ENCODE data around the gene GABBR2.
"Not testable (repeated sequence)": the region's sequence is repeated elsewhere in the genome, so short reads cannot be mapped to it uniquely, and the experiment has no call there.

Gene GABBR2

GRCh38 chr9:98295824-98296223 is 412.9 kb downstream of the GABBR2 start:
- no peaks in the 10 kb centered on the region for H3K36me3 ChIP-seq (ENCODE audit: insufficient read depth, low read length)
- no peak overlapping the region for H3K9ac ChIP-seq (ENCODE audit: low read length)
- no peaks in the 10 kb centered on the region for H3K9me3 ChIP-seq (ENCODE audit: low read length)
- no peaks in the 10 kb centered on the region for H3K4me1 ChIP-seq (ENCODE audit: insufficient read depth, low read length)
- no peaks in the 10 kb centered on the region for H3K27me3 ChIP-seq (ENCODE audit: control insufficient read depth in 1 of 2, insufficient read depth in 2 of 2, low read length in 2 of 2)
- H3K4me3 ChIP-seq (ENCODE audit: low read depth in 1 of 2, low read length in 2 of 2), result no peak overlapping the region
- H3K27ac ChIP-seq (ENCODE audit: low read depth, low read length), result no peak overlapping the region

DNA sequence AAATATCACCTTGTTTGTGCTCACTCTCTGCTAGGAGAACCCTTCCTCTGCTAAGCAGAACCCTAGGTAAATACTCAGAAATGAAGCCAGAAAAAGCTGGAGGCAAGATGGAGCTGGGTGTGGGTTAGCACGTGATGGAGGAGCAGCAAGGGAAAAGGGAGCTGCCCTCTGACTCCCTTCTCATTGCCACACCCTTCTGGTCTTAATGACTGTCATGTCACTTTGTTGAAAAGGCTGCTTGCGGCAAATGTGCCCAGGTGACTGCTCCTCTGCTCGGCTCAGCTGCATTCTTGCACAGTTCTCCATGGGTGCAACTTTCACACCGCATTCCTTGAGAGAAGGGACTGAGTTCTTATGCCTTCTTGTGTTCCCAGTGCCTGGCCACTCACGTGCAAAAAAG is 416.9 kb downstream of the GABBR2 start:
- H3K9me3 ChIP-seq (ENCODE audit: low read length), result no peaks in the 10 kb centered on the region
- H3K36me3 ChIP-seq (ENCODE audit: insufficient read depth, low read length), result no peaks in the 10 kb centered on the region
- no peak overlapping the region for H3K4me3 ChIP-seq (ENCODE audit: low read depth in 1 of 2, low read length in 2 of 2)
- no peaks in the 10 kb centered on the region for H3K4me1 ChIP-seq (ENCODE audit: insufficient read depth, low read length)
- no peaks in the 10 kb centered on the region for H3K27me3 ChIP-seq (ENCODE audit: control insufficient read depth in 1 of 2, insufficient read depth in 2 of 2, low read length in 2 of 2)
- H3K9ac ChIP-seq (ENCODE audit: low read length), result no peak overlapping the region
- H3K27ac ChIP-seq (ENCODE audit: low read depth, low read length), result no peak overlapping the region

- Histone ChIP-seq H3K9me3 (ENCODE audit: low read length) (no peaks in the 10 kb centered on the region), H3K4me1 (ENCODE audit: insufficient read depth, low read length) (no peaks in the 10 kb centered on the region), H3K36me3 (ENCODE audit: insufficient read depth, low read length) (no peaks in the 10 kb centered on the region), H3K27me3 (ENCODE audit: control insufficient read depth in 1 of 2, insufficient read depth in 2 of 2, low read length in 2 of 2) (no peaks in the 10 kb centered on the region), H3K9ac (ENCODE audit: low read length) (no peak overlapping the region), H3K27ac (ENCODE audit: low read depth, low read length) (no peak overlapping the region), H3K4me3 (ENCODE audit: low read depth in 1 of 2, low read length in 2 of 2) (no peak overlapping the region)
These were observed 418.3 kb downstream of the GABBR2 start for GRCh38 chr9:98290411-98290810.

GRCh38 chr9:98289614-98290201 is 419.0 kb downstream of the GABBR2 start:
- no peaks in the 10 kb centered on the region for H3K4me1 ChIP-seq (ENCODE audit: insufficient read depth, low read length)
- H3K36me3 ChIP-seq (ENCODE audit: insufficient read depth, low read length), result no peaks in the 10 kb centered on the region
- no peak overlapping the region for H3K4me3 ChIP-seq (ENCODE audit: low read depth in 1 of 2, low read length in 2 of 2)
- no peaks in the 10 kb centered on the region for H3K9me3 ChIP-seq (ENCODE audit: low read length)
- H3K27me3 ChIP-seq (ENCODE audit: control insufficient read depth in 1 of 2, insufficient read depth in 2 of 2, low read length in 2 of 2), result no peaks in the 10 kb centered on the region
- no peak overlapping the region for H3K27ac ChIP-seq (ENCODE audit: low read depth, low read length)
- no peak overlapping the region for H3K9ac ChIP-seq (ENCODE audit: low read length)

- H3K9me3 ChIP-seq (ENCODE audit: low read length), result no peaks in the 10 kb centered on the region
- H3K4me1 ChIP-seq (ENCODE audit: insufficient read depth, low read length), result no peaks in the 10 kb centered on the region
- H3K36me3 ChIP-seq (ENCODE audit: insufficient read depth, low read length), result no peaks in the 10 kb centered on the region
- no peak overlapping the region for H3K27ac ChIP-seq (ENCODE audit: low read depth, low read length)
- H3K4me3 ChIP-seq (ENCODE audit: low read depth in 1 of 2, low read length in 2 of 2), result no peak overlapping the region
- no peak overlapping the region for H3K9ac ChIP-seq (ENCODE audit: low read length)
- no peaks in the 10 kb centered on the region for H3K27me3 ChIP-seq (ENCODE audit: control insufficient read depth in 1 of 2, insufficient read depth in 2 of 2, low read length in 2 of 2)
These were observed 419.9 kb downstream of the GABBR2 start for GRCh38 chr9:98288881-98289280.

GRCh38 chr9:98287384-98287783 is 421.4 kb downstream of the GABBR2 start:
- no peak overlapping the region for H3K27ac ChIP-seq (ENCODE audit: low read depth, low read length)
- H3K27me3 ChIP-seq (ENCODE audit: control insufficient read depth in 1 of 2, insufficient read depth in 2 of 2, low read length in 2 of 2), result no peaks in the 10 kb centered on the region
- H3K9me3 ChIP-seq (ENCODE audit: low read length), result no peaks in the 10 kb centered on the region
- H3K4me3 ChIP-seq (ENCODE audit: low read depth in 1 of 2, low read length in 2 of 2), result no peak overlapping the region
- no peaks in the 10 kb centered on the region for H3K36me3 ChIP-seq (ENCODE audit: insufficient read depth, low read length)
- no peak overlapping the region for H3K9ac ChIP-seq (ENCODE audit: low read length)
- H3K4me1 ChIP-seq (ENCODE audit: insufficient read depth, low read length), result no peaks in the 10 kb centered on the region

DNA sequence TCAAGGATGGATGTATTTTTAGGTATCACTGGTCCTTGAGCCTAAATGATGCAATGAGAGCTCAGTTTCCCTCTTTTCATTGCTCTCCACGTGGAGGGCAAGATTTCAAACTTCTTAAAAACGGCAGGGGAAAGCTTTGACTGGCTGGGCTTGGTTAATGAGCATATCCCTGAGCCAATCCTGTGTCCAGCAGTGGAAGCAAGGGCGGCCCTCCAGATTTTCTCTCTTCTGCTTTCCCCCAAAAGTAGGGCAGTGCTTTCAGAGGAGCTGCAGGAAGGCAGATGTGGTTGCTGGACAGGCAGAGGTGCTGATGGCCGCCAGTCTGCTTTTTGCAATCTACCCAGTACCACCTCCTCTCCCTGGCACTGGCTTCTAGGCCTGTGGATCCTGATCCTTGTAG is 423.3 kb downstream of the GABBR2 start:
- Histone ChIP-seq H3K27ac (ENCODE audit: low read depth, low read length) (no peak overlapping the region), H3K9ac (ENCODE audit: low read length) (no peak overlapping the region), H3K4me1 (ENCODE audit: insufficient read depth, low read length) (no peaks in the 10 kb centered on the region), H3K36me3 (ENCODE audit: insufficient read depth, low read length) (no peaks in the 10 kb centered on the region), H3K9me3 (ENCODE audit: low read length) (no peaks in the 10 kb centered on the region), H3K4me3 (ENCODE audit: low read depth in 1 of 2, low read length in 2 of 2) (no peak overlapping the region), H3K27me3 (ENCODE audit: control insufficient read depth in 1 of 2, insufficient read depth in 2 of 2, low read length in 2 of 2) (no peaks in the 10 kb centered on the region)

DNA sequence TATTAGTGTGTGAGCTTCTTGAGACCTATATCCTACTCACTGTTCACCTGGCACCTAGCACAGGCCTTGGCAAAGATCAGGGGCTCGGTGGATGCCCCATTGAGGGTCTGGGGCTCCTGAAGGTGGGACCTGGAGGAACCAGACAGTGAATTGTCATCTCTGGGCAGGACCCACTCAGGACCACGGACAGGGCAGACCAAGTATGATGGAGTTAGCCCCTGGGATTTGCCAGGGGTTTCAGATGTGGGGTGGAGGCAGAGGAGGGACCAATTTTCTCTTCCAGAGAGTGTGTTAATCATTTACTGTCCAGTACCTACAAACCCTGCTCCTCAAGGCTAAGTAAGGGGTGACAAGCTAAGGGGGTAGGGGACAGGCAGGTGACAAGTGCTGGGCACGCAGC is 424.0 kb downstream of the GABBR2 start:
- no peak overlapping the region for H3K27ac ChIP-seq (ENCODE audit: low read depth, low read length)
- H3K4me1 ChIP-seq (ENCODE audit: insufficient read depth, low read length), result no peaks in the 10 kb centered on the region
- no peak overlapping the region for H3K4me3 ChIP-seq (ENCODE audit: low read depth in 1 of 2, low read length in 2 of 2)
- no peaks in the 10 kb centered on the region for H3K9me3 ChIP-seq (ENCODE audit: low read length)
- H3K27me3 ChIP-seq (ENCODE audit: control insufficient read depth in 1 of 2, insufficient read depth in 2 of 2, low read length in 2 of 2), result peaks cover 0 to 5% of the 10 kb centered on the region in 2 donors
- H3K36me3 ChIP-seq (ENCODE audit: insufficient read depth, low read length), result no peaks in the 10 kb centered on the region
- no peak overlapping the region for H3K9ac ChIP-seq (ENCODE audit: low read length)

- peaks cover 0 to 14% of the 10 kb centered on the region in 2 donors for H3K27me3 ChIP-seq (ENCODE audit: control insufficient read depth in 1 of 2, insufficient read depth in 2 of 2, low read length in 2 of 2)
- not testable (repeated sequence) for H3K27ac ChIP-seq (ENCODE audit: low read depth, low read length); H3K4me1 ChIP-seq (ENCODE audit: insufficient read depth, low read length); H3K36me3 ChIP-seq (ENCODE audit: insufficient read depth, low read length); H3K9ac ChIP-seq (ENCODE audit: low read length); H3K4me3 ChIP-seq (ENCODE audit: low read depth in 1 of 2, low read length in 2 of 2); H3K9me3 ChIP-seq (ENCODE audit: low read length)
These were observed 425.6 kb downstream of the GABBR2 start for GRCh38 chr9:98283143-98283542.

DNA sequence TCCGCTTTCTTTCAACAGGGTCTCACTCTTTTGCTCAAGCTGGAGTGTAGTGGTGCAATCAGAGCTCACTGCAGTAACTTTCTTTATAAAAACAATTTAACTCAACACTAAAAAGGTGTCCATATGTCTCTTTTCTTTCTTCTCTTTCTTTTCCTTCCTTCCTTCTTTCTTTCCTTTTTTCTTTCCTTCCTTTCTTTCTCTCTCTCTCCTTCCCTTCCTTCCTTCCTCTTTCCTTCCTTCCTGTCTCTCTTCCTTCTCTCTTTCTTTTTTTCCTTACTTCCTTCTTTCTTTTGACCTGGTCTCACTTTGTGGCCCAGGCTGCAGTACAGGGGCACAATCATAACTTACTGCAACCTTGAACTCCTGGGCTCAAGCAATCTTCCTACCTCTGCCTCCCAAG is 427.5 kb downstream of the GABBR2 start:
- no peak overlapping the region for H3K27ac ChIP-seq (ENCODE audit: low read depth, low read length)
- H3K4me1 ChIP-seq (ENCODE audit: insufficient read depth, low read length), result no peaks in the 10 kb centered on the region
- H3K27me3 ChIP-seq (ENCODE audit: control insufficient read depth in 1 of 2, insufficient read depth in 2 of 2, low read length in 2 of 2), result peaks cover 0 to 14% of the 10 kb centered on the region in 2 donors
- H3K9me3 ChIP-seq (ENCODE audit: low read length), result no peaks in the 10 kb centered on the region
- no peak overlapping the region for H3K4me3 ChIP-seq (ENCODE audit: low read depth in 1 of 2, low read length in 2 of 2)
- H3K36me3 ChIP-seq (ENCODE audit: insufficient read depth, low read length), result no peaks in the 10 kb centered on the region
- no peak overlapping the region for H3K9ac ChIP-seq (ENCODE audit: low read length)

DNA sequence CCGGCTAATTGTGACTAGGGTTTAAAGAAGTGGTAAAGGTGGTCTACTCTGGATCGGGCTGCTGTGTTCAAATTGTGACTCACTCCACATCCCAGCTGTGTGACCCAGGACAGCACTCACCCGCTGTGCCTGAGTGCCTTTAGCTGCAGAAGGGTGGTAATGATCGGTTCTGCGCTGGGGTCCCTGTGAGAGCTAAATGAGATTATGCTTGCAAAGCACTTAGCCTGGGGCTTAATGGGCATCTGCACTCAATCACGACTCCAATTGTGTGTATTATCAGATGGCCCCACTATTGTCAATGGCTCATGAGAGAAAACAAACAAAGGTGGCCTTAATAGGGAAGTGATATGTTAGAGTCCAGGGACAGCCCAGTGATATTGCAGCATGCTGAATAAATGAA is 428.2 kb downstream of the GABBR2 start:
- no peaks in the 10 kb centered on the region for H3K36me3 ChIP-seq (ENCODE audit: insufficient read depth, low read length)

GRCh38 chr9:98280162-98280561 is 428.6 kb downstream of the GABBR2 start:
- Histone ChIP-seq H3K27ac (ENCODE audit: low read depth, low read length) (no peak overlapping the region), H3K9me3 (ENCODE audit: low read length) (no peaks in the 10 kb centered on the region), H3K9ac (ENCODE audit: low read length) (no peak overlapping the region), H3K27me3 (ENCODE audit: control insufficient read depth in 1 of 2, insufficient read depth in 2 of 2, low read length in 2 of 2) (peaks cover 0 to 14% of the 10 kb centered on the region in 2 donors), H3K4me3 (ENCODE audit: low read depth in 1 of 2, low read length in 2 of 2) (no peak overlapping the region), H3K36me3 (ENCODE audit: insufficient read depth, low read length) (no peaks in the 10 kb centered on the region), H3K4me1 (ENCODE audit: insufficient read depth, low read length) (no peaks in the 10 kb centered on the region)

More for the DNA sequence above, 428.2 kb downstream of the GABBR2 start:
- Histone ChIP-seq H3K4me3 (ENCODE audit: low read depth in 1 of 2, low read length in 2 of 2) (no peak overlapping the region), H3K4me1 (ENCODE audit: insufficient read depth, low read length) (no peaks in the 10 kb centered on the region), H3K9ac (ENCODE audit: low read length) (no peak overlapping the region), H3K27ac (ENCODE audit: low read depth, low read length) (no peak overlapping the region), H3K27me3 (ENCODE audit: control insufficient read depth in 1 of 2, insufficient read depth in 2 of 2, low read length in 2 of 2) (peaks cover 0 to 14% of the 10 kb centered on the region in 2 donors), H3K9me3 (ENCODE audit: low read length) (no peaks in the 10 kb centered on the region)
